ENCODE results near the gene GLYR1. TPM values are rescaled to one million over a fixed set of nuclear protein-coding genes. Genes with fewer than 3 reads are reported as not detected.

The GLYR1 gene
- total RNA-seq, 2 donors from 2014 or later = 112 to 134 TPM

- Histone ChIP-seq H3K27ac (no peak overlapping the region), H3K4me1 (no peaks in the 10 kb centered on the region), H3K9me3 (no peaks in the 10 kb centered on the region), H3K9ac (ENCODE audit: low read depth in 2 of 2, low read length in 2 of 2) (no peak overlapping the region), H3K36me3 (peaks cover 11% of the 10 kb centered on the region), H3K4me3 (no peak overlapping the region), H3K27me3 (no peaks in the 10 kb centered on the region)
- TF ChIP-seq, protein P1, sequence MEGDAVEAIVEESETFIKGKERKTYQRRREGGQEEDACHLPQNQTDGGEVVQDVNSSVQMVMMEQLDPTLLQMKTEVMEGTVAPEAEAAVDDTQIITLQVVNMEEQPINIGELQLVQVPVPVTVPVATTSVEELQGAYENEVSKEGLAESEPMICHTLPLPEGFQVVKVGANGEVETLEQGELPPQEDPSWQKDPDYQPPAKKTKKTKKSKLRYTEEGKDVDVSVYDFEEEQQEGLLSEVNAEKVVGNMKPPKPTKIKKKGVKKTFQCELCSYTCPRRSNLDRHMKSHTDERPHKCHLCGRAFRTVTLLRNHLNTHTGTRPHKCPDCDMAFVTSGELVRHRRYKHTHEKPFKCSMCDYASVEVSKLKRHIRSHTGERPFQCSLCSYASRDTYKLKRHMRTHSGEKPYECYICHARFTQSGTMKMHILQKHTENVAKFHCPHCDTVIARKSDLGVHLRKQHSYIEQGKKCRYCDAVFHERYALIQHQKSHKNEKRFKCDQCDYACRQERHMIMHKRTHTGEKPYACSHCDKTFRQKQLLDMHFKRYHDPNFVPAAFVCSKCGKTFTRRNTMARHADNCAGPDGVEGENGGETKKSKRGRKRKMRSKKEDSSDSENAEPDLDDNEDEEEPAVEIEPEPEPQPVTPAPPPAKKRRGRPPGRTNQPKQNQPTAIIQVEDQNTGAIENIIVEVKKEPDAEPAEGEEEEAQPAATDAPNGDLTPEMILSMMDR (IDR thresholded peaks at IDR 0.05) = no peak
- intact Hi-C loops (cut with DNase I) = no loop called here
- no peak for DNase-seq
Measured at GRCh38 chr16:4864728-4865127, 17.6 kb upstream of the GLYR1 start.

DNA sequence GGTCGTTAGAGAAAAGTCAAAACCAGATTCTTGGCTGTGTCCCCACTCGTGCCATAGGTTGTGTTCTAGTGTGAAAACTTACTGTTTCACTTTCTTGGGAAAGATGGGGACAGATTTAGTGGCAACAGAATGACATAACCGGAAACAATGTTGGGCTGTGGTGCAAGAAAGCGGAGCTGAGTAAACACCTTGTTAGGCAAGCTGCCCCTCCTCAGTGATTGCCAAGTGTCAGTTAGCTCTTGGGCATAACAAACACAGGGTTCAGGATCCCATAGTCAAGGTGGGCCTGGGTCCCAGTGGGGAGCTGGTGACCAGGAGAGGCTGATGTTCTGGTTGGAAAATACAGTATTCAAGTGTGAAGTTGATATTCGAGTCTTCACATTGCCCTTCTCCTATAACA, 15.6 kb upstream of the GLYR1 start:
- no peaks in the 10 kb centered on the region for H3K4me1 ChIP-seq
- H3K27ac ChIP-seq = no peak overlapping the region
- H3K9me3 ChIP-seq = no peaks in the 10 kb centered on the region
- intact Hi-C loops (cut with DNase I) = no loop called here
- DNase-seq = no peak
- TF ChIP-seq, protein P1 (IDR thresholded peaks at IDR 0.05) = no peak
- H3K9ac ChIP-seq (ENCODE audit: low read depth in 2 of 2, low read length in 2 of 2) = no peak overlapping the region
- H3K27me3 ChIP-seq = no peaks in the 10 kb centered on the region
- no peak overlapping the region for H3K4me3 ChIP-seq
- H3K36me3 ChIP-seq = peaks cover 20% of the 10 kb centered on the region

DNA sequence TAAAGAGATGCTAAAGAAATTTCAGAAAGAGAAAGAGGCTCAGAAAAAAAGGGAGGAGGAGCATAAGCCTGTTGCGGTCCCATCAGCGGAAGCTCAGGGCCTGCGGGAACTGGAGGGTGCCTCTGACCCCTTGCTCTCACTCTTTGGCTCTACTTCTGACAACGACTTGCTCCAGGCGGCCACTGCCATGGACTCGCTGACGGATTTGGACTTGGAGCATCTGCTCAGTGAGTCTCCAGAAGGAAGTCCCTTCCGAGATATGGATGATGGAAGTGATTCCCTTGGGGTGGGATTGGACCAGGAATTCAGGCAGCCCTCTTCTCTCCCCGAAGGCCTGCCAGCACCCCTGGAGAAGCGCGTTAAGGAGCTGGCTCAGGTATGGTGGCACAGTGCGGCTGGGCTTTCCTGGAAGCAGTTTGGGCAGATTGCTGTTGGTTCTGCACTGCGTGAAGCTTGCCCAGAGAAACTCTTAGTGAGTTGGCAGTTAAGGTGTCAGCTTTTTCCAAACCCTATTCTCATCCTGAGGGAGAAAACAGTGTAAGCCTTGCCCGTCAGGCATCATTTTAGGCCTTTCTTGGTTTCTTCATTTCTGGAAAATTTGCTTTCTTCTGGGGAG, 13.7 kb upstream of the GLYR1 start:
- no peak overlapping the region for H3K4me3 ChIP-seq
- H3K9me3 ChIP-seq = no peaks in the 10 kb centered on the region
- no peaks in the 10 kb centered on the region for H3K27me3 ChIP-seq
- H3K4me1 ChIP-seq = no peaks in the 10 kb centered on the region
- intact Hi-C loops (cut with DNase I) = no loop called here
- H3K27ac ChIP-seq = no peak overlapping the region
- DNase-seq = no peak
- TF ChIP-seq, protein P1 (IDR thresholded peaks at IDR 0.05) = no peak
- H3K9ac ChIP-seq (ENCODE audit: low read depth in 2 of 2, low read length in 2 of 2) = no peak overlapping the region
- peaks cover 20% of the 10 kb centered on the region for H3K36me3 ChIP-seq

DNA sequence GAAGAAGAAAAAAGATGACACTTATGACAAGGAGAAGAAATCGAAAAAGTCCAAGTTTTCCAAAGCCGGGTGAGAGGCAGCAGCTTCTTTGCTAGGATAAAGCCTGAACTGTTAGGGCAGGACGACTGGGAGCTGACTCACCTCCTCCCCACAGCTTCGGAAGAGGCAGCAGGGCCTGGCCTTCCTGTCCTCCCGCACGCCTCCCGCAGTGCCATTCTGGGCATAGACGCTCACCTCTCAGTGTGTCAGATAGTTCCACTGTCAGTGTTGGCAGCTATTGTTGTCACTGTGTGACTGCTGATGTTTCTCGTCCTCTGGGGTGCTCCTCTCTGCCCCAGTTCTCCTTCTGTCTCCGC, 12.8 kb upstream of the GLYR1 start:
- Histone ChIP-seq H3K27me3 (no peaks in the 10 kb centered on the region), H3K9me3 (no peaks in the 10 kb centered on the region), H3K4me1 (no peaks in the 10 kb centered on the region), H3K27ac (no peak overlapping the region), H3K4me3 (no peak overlapping the region), H3K9ac (ENCODE audit: low read depth in 2 of 2, low read length in 2 of 2) (no peak overlapping the region), H3K36me3 (peaks cover 24% of the 10 kb centered on the region)
- intact Hi-C loops (cut with DNase I) = no loop called here
- TF ChIP-seq, protein P1 (IDR thresholded peaks at IDR 0.05) = no peak
- DNase-seq = no peak

DNA sequence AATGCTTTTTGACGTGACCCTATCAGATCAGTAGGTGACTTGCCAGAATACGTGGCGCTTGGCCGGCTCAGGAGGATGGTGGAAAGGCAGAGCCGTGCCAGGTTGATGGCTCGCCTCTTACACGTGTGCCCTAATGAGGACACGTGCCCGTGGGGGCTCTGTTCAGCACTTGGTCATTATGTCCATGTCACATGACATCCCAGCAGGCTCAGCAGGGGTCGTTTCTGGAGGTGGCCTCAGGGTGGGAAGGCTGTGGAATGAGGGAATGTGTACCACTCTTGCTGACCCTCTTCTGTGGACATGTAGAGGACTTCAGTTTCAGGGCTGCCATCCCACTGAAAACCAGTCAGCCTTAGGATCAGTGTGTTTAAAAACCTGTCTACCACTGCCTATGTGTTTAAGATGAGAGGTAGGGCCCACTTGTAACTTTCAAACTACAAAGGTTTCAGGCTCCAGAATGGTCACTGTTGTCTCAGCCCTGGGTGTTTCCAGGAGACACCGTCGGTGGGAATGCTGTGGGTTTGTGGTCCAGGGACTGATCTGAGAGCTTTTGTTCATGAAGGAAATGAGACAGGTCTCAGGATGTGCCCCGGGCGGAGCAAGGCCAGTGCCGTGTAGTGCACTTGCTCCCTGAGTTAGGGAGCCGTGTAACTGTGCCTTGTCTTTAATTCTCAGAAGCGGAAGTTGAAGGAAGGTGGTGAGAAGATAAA, 12.3 kb upstream of the GLYR1 start:
- H3K9me3 ChIP-seq = no peaks in the 10 kb centered on the region
- H3K27me3 ChIP-seq = no peaks in the 10 kb centered on the region
- H3K9ac ChIP-seq (ENCODE audit: low read depth in 2 of 2, low read length in 2 of 2) = no peak overlapping the region
- H3K4me1 ChIP-seq = no peaks in the 10 kb centered on the region
- H3K36me3 ChIP-seq = peaks cover 26% of the 10 kb centered on the region
- intact Hi-C loops (cut with DNase I) = no loop called here
- H3K4me3 ChIP-seq = no peak overlapping the region
- TF ChIP-seq, protein P1 (IDR thresholded peaks at IDR 0.05) = no peak
- no peak overlapping the region for H3K27ac ChIP-seq
- no peak for DNase-seq

Measured in colonic mucosa (tissue), 4 donors.